GM18861 (cell line): ENCODE measurements around the gene RBM33.

Source experiments
- ATAC-seq: cut with Tn5 transposase; IDR thresholded peaks from one replicate; pipeline ENCODE4 v1.9.1; 2021; ENCODE audit not compliant: unreplicated experiment

Gene RBM33

DNA sequence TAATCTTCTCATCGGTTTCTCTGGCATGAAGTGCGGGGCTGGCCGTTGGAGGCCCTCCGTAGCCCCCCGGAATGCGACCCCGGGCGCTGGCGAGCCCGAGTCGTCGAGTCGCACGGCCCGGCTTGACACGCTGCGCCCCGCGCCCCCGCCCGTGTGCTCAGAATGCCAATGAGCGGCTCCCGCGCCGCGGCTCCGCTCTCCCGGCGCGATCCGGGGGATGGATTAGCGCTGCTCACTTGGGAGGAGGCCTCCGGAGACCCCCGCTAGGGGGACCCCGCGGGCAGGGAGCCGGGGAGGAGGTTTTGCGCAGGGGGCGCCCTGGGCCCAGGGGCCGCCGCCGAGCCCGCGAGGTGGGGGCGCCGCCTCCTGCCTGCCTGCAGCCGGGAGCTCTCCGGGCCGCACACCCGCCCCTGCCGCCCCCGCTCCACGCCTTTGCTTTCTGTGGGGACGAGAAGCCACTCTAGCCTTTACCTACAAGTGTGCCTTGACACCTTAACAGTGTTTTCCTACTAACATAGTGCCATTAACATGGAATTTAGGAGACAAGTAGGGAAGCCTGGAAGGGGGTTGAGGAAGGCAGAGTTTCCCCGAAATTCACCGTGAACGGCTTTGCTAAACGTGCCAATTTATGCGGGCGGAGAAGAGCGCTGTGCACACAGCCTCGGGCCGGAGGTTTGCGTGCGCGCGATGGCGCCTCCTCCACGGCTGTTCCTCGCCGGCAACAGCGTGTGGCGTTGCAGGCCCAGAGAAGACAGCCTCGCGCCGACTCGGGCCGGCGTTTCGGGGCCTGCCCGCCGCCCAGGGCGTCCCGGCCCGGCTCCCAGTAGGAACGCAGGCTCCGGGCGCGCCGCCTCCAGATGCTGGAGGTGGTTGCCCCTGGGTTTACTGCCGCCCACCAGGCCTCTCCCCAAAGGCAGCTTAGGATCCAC lies 160.7 kb downstream of the RBM33 start:
- ATAC-seq = no peak

DNA sequence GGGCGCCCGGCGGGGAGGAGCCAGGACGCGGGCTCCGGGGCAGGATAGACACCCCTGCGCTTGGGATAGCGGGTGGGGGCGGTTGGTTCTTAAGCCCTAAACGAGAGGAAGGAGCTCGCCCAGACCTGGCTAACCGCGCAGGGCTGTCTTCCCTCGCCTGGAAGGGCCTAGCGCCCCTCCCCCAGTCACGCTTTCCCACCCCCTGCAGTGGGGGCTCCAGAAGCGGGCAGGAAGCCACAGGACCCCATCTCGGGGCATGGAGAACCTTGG lies 161.3 kb downstream of the RBM33 start:
- no peak for ATAC-seq

GRCh38 chr7:155806096-155806871 lies 161.8 kb downstream of the RBM33 start:
- ATAC-seq = no peak

DNA sequence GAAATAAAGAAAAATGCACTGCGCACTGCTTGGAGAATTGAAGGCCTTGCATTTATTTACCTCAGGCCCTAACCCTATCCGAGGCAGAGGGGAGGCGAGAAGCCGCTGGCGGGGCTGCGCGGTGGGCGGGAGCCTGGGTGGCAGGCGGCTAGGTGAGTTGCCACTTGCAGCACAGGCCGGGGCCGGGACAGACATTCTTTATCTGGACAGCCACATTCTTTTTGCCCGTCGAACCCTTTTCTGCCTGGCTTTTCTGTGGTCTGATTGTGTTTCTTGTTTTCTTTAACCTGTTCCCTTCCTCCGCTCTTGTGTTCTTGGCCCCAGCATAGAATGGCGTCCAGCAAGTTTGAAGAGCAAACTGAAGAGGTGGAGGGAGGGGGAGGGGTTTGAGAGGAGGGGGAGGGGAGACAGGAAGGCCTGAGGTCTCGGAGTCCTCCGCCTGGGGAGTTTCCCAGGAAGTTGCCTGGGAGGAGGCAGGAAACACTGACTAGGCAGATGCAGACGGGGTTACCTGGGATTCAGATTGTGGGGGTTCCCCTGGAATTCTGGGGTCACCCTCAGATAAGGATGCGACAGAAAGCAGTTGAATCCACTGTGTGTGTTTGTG lies 162.7 kb downstream of the RBM33 start:
- no peak for ATAC-seq

GRCh38 chr7:155807789-155808548 lies 163.5 kb downstream of the RBM33 start:
- peak; percentile 32 for ATAC-seq

DNA sequence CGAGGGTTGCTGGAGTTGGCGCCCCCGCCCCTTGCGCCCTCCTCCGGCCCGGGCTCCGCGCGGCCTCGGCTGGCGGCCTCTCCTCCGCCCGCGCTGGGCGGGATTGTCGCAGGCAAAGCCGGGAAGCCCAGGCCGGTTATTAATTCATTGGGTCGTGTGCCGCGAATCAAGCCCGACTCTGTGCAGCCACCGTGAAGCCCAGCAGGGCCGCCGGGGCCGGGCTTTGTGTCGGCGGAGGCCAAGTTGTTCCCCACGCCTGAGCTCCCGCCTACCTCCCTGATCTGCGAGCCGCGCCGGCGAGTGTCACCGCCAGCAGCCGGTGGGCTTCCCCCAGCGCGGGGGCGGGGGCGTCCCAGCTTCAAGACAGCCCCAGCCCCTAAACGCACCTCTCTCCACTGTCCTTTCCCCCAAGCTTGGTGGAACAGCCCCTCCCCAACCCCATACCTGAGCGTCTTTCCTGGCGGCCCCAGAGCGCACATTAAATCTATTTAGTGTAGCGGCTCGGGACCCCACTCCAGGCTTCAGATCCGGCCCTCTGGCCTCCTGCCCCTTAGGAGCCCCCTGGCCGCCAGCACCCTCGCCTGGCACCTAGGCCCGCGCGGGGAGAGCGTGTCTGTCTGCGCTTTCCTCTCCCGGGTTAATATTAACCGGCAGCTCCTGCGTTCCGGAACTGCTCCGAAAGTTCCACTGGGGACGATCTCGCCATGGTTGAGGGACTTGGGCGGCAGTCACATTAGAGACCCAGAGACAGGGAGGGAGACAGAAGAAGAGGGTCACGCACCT lies 164.3 kb downstream of the RBM33 start:
- no peak for ATAC-seq

GRCh38 chr7:155809332-155809946 lies 165.0 kb downstream of the RBM33 start:
- ATAC-seq = no peak

DNA sequence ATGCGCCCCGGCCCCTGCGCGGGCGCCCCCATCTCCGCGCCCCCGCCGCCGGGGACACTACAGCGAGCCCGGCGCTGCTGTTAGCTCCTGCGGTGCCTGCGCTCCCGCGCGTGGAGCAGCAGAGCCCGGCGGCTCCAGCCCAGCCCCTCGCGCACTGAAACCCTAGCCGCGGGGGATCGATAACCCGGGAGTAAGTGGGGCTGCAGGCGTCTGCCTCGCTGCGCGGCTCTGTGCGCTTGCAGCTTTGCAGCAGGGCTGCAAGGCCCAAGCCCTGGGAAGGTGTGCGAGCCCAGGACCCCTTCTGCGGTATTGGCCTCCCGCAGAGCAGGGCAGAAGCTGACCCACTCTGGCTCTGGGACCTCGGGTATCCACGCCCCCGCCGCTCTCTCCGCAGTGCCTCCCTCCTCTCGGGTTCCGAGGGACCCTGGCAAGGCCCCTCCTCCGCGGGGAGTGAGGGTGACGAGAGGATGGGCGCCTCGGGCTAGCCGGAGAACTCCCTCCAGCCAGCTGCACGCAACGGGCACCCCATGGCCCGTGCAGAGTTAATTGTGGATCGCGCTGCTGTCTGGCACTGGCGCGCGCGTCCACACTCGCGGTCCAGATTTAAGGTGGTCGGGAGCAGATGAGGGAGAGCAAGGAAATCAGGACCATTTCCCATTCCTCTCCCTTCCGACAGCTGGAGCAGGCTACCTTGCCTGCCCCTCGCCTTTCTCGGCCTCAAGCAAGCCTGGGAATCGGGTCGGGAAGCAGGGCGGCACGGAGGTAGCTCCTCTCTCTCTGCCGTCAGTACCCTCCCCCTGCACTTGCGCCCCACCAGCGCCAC lies 165.7 kb downstream of the RBM33 start:
- no peak for ATAC-seq

GRCh38 chr7:155810770-155811559 lies 166.5 kb downstream of the RBM33 start:
- no peak for ATAC-seq

- no peak for ATAC-seq
Observed at GRCh38 chr7:155811560-155811894, 167.1 kb downstream of the RBM33 start.

DNA sequence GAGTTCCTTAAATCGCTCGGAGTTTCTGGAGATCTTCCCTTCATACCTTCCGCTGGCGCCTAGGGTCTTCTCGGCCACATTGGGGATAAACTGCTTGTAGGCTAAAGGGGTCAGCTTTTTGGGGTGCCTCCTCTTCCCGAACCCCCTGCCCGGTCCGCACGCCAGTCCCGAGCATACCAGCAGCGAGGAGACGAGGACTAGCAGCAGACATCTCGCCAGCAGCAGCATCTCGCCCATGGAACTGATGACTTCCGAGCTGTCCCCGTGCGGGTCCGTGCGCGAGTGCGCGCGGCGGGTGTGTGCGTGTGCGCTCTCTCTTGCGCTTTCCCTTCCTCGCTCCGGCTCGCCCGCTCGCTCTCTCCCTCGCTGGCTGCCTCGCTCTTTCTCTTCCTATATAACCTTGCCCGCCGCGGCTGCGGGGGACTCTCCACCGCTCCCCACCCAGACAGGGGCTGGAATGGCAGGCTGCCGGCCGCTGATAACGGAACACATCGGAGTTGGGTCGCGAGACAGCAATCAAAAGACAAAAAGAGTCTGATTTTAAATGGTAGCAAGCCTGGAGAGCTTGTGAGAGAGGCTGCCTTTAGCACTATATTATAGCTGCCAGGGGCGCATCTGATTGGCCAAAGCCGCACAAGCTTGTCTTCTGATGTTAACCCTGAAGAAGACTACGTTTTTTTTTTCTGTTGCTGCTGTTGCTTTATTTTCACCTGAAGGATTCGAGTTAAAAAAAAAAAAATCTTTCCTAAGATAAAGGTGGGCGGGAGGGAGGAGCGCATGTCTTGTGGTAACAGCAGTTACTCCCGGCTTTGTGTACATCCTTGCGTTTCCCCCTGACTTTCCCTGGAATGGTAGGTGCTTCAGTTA lies 167.7 kb downstream of the RBM33 start, which contains the start of gene SHH:
Gene SHH (minus strand): TSS at position 569 of the 867 bp plus-strand sequence. CDS start 341 bp downstream, at position 228.
- no peak for ATAC-seq

DNA sequence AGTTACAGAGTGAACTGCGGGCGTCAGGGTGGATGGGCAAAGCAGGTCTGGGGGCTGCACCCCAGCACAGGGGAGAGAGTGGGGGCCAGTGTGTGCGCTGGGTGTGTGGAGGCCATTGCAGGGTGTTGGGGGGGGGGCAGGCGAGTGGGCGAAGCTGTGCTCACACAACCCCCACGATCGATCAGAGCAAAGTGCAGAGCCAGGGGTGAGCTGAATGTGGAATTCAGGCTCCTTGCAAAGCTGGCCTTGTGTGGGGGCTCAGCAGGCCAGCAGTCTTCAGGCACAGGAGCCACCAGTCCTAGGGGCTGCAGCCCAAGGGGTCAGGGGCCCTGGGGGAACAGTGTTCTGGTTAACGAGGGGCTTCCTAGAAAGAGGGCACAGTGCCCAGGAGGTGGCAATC lies 168.7 kb downstream of the RBM33 start:
- no peak for ATAC-seq

- ATAC-seq = no peak
Observed at GRCh38 chr7:155813546-155814315, 169.3 kb downstream of the RBM33 start.

GRCh38 chr7:155814316-155815276 lies 170.1 kb downstream of the RBM33 start:
- no peak for ATAC-seq
